GM12875 (cell line): ENCODE data around the gene PCNX1.

Source experiments
- H3K4me3 ChIP-seq: one replicate; pipeline ENCODE4 v1.5.1; 2011; ENCODE audit warnings: low read depth, low read length, control low read depth
- TF ChIP-seq, protein P1 (sequence below): IDR thresholded peaks from 2 replicates; pipeline ENCODE4 v1.5.1; 2011; ENCODE audit warnings: low read depth, mild to moderate bottlenecking, control low read depth, inconsistent platforms, low read length, moderate library complexity, borderline replicate concordance; ENCODE audit not compliant: insufficient read depth

Gene PCNX1

DNA sequence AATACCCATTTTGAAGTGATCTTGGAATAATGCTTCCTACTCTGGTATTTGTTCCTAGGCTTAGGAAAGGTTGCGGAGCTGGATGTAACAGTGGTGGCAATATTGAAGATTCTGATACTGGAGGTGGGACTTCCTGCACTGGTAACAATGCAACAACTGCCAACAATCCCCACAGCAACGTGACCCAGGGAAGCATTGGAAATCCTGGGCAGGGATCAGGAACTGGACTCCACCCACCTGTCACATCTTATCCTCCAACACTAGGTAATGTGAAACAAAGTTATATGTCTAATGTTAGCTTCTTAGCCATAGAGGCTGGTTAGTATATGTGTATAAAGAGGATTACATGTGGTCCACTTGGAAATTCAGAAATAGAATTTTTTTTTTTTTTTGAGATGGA lies 197.9 kb downstream of the PCNX1 start:
- H3K4me3 ChIP-seq = no peak overlapping the region
- TF ChIP-seq, protein P1, sequence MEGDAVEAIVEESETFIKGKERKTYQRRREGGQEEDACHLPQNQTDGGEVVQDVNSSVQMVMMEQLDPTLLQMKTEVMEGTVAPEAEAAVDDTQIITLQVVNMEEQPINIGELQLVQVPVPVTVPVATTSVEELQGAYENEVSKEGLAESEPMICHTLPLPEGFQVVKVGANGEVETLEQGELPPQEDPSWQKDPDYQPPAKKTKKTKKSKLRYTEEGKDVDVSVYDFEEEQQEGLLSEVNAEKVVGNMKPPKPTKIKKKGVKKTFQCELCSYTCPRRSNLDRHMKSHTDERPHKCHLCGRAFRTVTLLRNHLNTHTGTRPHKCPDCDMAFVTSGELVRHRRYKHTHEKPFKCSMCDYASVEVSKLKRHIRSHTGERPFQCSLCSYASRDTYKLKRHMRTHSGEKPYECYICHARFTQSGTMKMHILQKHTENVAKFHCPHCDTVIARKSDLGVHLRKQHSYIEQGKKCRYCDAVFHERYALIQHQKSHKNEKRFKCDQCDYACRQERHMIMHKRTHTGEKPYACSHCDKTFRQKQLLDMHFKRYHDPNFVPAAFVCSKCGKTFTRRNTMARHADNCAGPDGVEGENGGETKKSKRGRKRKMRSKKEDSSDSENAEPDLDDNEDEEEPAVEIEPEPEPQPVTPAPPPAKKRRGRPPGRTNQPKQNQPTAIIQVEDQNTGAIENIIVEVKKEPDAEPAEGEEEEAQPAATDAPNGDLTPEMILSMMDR = no peak

DNA sequence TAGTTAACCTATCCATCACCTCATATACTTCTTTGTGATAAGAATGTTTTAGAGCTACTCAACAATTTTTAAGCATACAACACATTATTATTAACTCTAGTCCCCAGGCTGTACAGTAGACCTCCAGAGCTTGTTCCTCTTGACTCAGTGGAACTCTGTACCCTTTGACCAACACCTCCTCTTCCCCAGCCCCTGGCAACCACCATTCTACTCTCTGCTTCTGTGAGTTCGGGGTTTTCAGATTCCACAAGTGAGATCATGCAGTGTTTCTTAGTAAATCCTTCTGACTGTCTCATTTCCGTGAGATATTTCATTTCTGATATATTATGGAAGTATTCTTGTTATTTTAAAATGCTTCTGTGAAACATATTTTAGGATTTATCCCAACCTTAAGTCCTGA lies 200.7 kb downstream of the PCNX1 start:
- TF ChIP-seq, protein P1 = no peak
- no peak overlapping the region for H3K4me3 ChIP-seq

DNA sequence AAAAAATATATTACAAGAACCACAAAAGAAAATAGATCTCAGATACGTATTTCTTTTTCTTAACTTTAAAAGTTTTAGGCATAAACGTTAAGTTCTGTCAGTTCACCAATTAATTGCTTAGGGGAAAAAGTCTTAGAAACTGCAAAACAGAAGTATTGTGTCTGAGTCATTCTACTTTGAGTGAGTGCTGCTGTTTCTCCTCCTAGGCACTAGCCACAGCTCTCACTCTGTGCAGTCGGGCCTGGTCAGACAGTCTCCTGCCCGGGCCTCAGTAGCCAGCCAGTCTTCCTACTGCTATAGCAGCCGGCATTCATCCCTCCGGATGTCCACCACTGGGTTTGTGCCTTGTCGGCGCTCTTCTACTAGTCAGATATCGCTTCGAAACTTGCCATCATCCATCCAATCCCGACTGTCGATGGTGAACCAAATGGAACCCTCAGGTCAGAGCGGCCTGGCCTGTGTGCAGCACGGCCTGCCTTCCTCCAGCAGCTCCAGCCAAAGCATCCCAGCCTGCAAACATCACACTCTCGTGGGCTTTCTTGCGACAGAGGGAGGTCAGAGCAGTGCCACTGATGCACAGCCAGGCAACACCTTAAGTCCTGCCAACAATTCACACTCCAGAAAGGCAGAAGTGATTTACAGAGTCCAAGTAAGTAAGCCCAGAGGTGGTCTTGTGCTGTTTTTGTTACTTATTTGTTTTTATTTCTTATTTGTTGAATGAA lies 201.3 kb downstream of the PCNX1 start:
- TF ChIP-seq, protein P1 = no peak
- no peak overlapping the region for H3K4me3 ChIP-seq

DNA sequence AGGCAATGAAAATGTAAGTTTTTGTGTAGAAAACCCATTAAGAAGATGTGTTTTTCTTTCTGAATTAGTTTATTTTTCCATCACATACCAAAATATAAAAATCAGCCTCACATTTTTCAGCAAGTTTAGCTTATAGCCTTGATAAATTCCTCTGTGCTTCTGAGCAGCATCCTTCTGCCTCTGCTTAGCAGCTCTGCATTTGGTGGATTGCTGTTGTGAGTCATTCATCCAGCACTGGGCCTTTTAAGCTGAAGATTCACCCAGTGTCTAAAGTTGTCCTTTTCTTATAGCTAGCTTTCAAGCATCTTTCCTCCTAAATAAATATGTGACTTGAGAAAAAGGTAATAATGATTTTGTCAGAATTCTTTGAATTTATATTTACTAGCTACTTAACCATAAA lies 206.1 kb downstream of the PCNX1 start:
- TF ChIP-seq, protein P1 = no peak
- no peak overlapping the region for H3K4me3 ChIP-seq

DNA sequence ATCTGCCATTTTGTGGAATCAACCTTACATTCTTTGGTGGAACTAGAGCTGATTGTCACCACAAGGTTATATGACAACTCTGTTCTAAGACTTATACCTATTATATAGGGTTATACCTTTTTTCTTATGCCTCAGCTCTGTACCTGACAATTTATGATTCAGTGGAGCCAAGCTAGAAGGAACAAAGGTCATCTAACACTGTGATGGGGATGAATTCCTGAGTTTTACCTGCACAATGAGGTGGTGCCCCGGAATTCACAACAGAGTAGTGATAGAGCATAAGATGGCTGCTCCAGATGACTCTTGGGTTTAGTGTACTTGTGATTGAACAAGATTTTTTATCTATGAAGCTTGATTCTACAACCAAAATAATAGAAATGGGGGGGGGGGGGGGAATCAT lies 207.3 kb downstream of the PCNX1 start:
- TF ChIP-seq, protein P1 = no peak
- H3K4me3 ChIP-seq = no peak overlapping the region

DNA sequence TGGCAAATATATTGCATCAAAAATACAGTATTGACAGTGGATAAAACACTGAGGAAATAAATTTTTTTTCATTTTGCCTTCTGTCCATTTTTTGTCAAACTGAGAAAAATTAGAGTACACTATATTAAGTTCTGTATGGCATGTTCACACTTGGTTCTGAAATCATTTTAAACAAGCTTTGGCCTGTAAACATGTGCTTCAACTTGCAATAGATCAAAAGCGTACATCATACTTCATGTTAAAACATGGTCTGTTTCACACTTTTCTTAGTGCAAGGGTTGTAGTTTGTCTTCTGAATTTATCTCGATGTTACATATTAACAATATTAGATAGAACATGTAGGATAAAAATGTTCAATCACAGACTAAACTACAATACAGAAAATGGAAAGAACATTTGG lies 208.0 kb downstream of the PCNX1 start:
- TF ChIP-seq, protein P1 = no peak

DNA sequence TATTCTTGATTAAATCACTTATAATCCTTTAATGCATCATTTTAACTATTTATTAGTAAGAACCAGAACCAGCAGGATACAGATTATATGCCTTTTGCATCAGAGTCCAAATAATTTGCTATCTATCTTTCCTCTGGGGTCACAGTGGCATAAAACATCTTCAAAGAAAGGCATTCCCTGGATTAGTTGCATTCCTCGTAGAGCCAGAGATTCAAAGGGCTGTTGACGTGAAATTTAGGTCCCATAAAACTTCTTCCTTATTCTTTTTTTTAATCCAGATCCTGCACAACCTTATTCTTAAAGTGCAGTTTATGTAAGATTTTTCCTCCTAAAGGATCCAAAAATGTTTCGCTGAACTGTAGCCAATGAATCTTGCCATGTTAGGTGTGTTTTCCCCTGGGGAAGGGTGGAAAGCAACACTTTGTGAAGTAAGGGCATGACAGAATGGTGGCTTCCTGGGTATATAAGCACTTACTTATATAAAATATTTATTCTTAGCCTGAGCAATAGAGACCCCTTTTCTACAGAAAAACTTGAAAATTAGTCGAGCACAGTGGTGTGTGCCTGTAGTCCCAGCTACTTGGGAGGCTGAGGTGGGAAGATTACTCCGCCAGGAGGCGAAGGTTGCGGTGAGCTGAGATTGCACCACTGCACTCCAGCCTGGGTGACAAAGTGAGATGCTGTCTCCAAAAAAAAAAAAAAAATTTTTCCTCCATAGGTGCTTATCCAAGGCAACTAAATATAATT lies 208.7 kb downstream of the PCNX1 start:
- TF ChIP-seq, protein P1 = no peak
- no peak overlapping the region for H3K4me3 ChIP-seq

More for the DNA sequence above, 208.0 kb downstream of the PCNX1 start:
- H3K4me3 ChIP-seq = no peak overlapping the region
